Measurements from ENCODE around the gene PHLPP2.
"Not testable (repeated sequence)": the region's sequence is repeated elsewhere in the genome, so short reads cannot be mapped to it uniquely, and the experiment has no call there.

The PHLPP2 gene

GRCh38 chr16:71626018-71626857, 98.3 kb downstream of the PHLPP2 start, which contains the start of gene MARVELD3:
Gene MARVELD3, plus strand, starts transcription at chr16:71626184. Its CDS starts 46 bp downstream, at chr16:71626230.
- Mint-ChIP-seq H3K9me3 (no peaks in the 10 kb centered on the region), H3K4me1 (no peaks in the 10 kb centered on the region), H3K27ac (no peak within 1 kb of the TSS), H3K36me3 (no peaks in the 10 kb centered on the region), H3K4me3 (no peak within 1 kb of the TSS)
- ATAC-seq: no peak
- DNase-seq (ENCODE audit: low spot score in 2 of 2): no peak

GRCh38 chr16:71625113-71625850, 99.2 kb downstream of the PHLPP2 start:
- H3K4me3 Mint-ChIP-seq: no peak overlapping the region
- H3K9me3 Mint-ChIP-seq: no peaks in the 10 kb centered on the region
- no peaks in the 10 kb centered on the region for H3K36me3 Mint-ChIP-seq
- ATAC-seq: no peak
- no peaks in the 10 kb centered on the region for H3K4me1 Mint-ChIP-seq
- DNase-seq (ENCODE audit: low spot score in 2 of 2): no peak
- no peak overlapping the region for H3K27ac Mint-ChIP-seq

GRCh38 chr16:71623597-71623996, 100.9 kb downstream of the PHLPP2 start:
- Mint-ChIP-seq H3K27ac (no peak overlapping the region), H3K36me3 (no peaks in the 10 kb centered on the region), H3K9me3 (no peaks in the 10 kb centered on the region), H3K4me1 (no peaks in the 10 kb centered on the region), H3K4me3 (no peak overlapping the region)
- ATAC-seq: peak; percentile 41
- DNase-seq (ENCODE audit: low spot score in 2 of 2): no peak

- Mint-ChIP-seq H3K4me3 (no peak overlapping the region), H3K4me1 (no peaks in the 10 kb centered on the region), H3K36me3 (no peaks in the 10 kb centered on the region), H3K27ac (no peak overlapping the region), H3K9me3 (no peaks in the 10 kb centered on the region)
- ATAC-seq: peak; percentile 82
- no peak for DNase-seq (ENCODE audit: low spot score in 2 of 2)
Measured at GRCh38 chr16:71622088-71622487, 102.4 kb downstream of the PHLPP2 start.

- H3K4me1 Mint-ChIP-seq: no peaks in the 10 kb centered on the region
- ATAC-seq: no peak
- no peaks in the 10 kb centered on the region for H3K9me3 Mint-ChIP-seq
- no peaks in the 10 kb centered on the region for H3K36me3 Mint-ChIP-seq
- H3K27ac Mint-ChIP-seq: no peak overlapping the region
- no peak overlapping the region for H3K4me3 Mint-ChIP-seq
- no peak for DNase-seq (ENCODE audit: low spot score in 2 of 2)
Measured at GRCh38 chr16:71618429-71618828, 106.1 kb downstream of the PHLPP2 start.

GRCh38 chr16:71614956-71615355, 109.5 kb downstream of the PHLPP2 start:
- H3K36me3 Mint-ChIP-seq; ATAC-seq; H3K4me1 Mint-ChIP-seq; H3K9me3 Mint-ChIP-seq; H3K27ac Mint-ChIP-seq; DNase-seq (ENCODE audit: low spot score in 2 of 2); H3K4me3 Mint-ChIP-seq: not testable (repeated sequence)

GRCh38 chr16:71610936-71611871, 113.3 kb downstream of the PHLPP2 start:
- no peak overlapping the region for H3K4me3 Mint-ChIP-seq
- H3K4me1 Mint-ChIP-seq: peaks cover 13% of the 10 kb centered on the region
- peak; percentile 71 for ATAC-seq

GRCh38 chr16:71610447-71610846, 114.1 kb downstream of the PHLPP2 start:
- H3K4me1 Mint-ChIP-seq: peaks cover 13% of the 10 kb centered on the region
- H3K9me3 Mint-ChIP-seq: no peaks in the 10 kb centered on the region
- ATAC-seq (no peak), DNase-seq (ENCODE audit: low spot score in 2 of 2) (no peak)
- no peak overlapping the region for H3K27ac Mint-ChIP-seq
- no peak overlapping the region for H3K4me3 Mint-ChIP-seq
- no peaks in the 10 kb centered on the region for H3K36me3 Mint-ChIP-seq

More at GRCh38 chr16:71610936-71611871, 113.3 kb downstream of the PHLPP2 start:
- DNase-seq (ENCODE audit: low spot score in 2 of 2): peak; percentile 83 to 92
- Mint-ChIP-seq H3K36me3 (no peaks in the 10 kb centered on the region), H3K27ac (no peak overlapping the region), H3K9me3 (no peaks in the 10 kb centered on the region)

- Mint-ChIP-seq H3K4me3 (no peak overlapping the region), H3K36me3 (no peaks in the 10 kb centered on the region), H3K4me1 (peaks cover 13% of the 10 kb centered on the region), H3K9me3 (no peaks in the 10 kb centered on the region), H3K27ac (peak overlapping the region; percentile 18)
- ATAC-seq (no peak), DNase-seq (ENCODE audit: low spot score in 2 of 2) (no peak)
Measured at GRCh38 chr16:71609066-71609465, 115.4 kb downstream of the PHLPP2 start.

- H3K9me3 Mint-ChIP-seq: no peaks in the 10 kb centered on the region
- ATAC-seq: no peak
- no peak overlapping the region for H3K27ac Mint-ChIP-seq
- DNase-seq (ENCODE audit: low spot score in 2 of 2): no peak
- H3K4me3 Mint-ChIP-seq: no peak overlapping the region
- H3K4me1 Mint-ChIP-seq: no peaks in the 10 kb centered on the region
- H3K36me3 Mint-ChIP-seq: no peaks in the 10 kb centered on the region
Measured at GRCh38 chr16:71600822-71601221, 123.7 kb downstream of the PHLPP2 start.

- not testable (repeated sequence) for H3K4me1 Mint-ChIP-seq; H3K4me3 Mint-ChIP-seq; DNase-seq (ENCODE audit: low spot score in 2 of 2); H3K27ac Mint-ChIP-seq; ATAC-seq; H3K36me3 Mint-ChIP-seq; H3K9me3 Mint-ChIP-seq
Measured at GRCh38 chr16:71598426-71598825, 126.1 kb downstream of the PHLPP2 start.

- not testable (repeated sequence) for H3K27ac Mint-ChIP-seq; DNase-seq (ENCODE audit: low spot score in 2 of 2); H3K36me3 Mint-ChIP-seq; H3K9me3 Mint-ChIP-seq; H3K4me1 Mint-ChIP-seq; H3K4me3 Mint-ChIP-seq; ATAC-seq
Measured at GRCh38 chr16:71595340-71595826, 129.1 kb downstream of the PHLPP2 start.

All from stimulated activated effector memory CD8-positive, alpha-beta T cell treated with anti-CD3 and anti-CD28 coated beads, Interleukin-12 subunit alpha, Interleukin-12 subunit beta, amount 100 ng/mL, for 72 hours (primary cell).